CD4-positive, alpha-beta T cell treated with Interleukin-4 for 1 hour (primary cell): Measurements from ENCODE around the gene TMEM239.
A peak's percentile ranks its signal among the peaks of the same experiment; 100 is the strongest.

Experiments
- DNase-seq, 2 donors: peaks; one replicate each; pipeline ENCODE4 v3.0.0-alpha.2; 2020 to 2022

Gene TMEM239

GRCh38 chr20:2851086-2851485 lies 34.9 kb downstream of the TMEM239 start:
- no peak for DNase-seq

- DNase-seq, result no peak
These were observed 42.4 kb downstream of the TMEM239 start for GRCh38 chr20:2858591-2858990.

GRCh38 chr20:2859330-2860121 lies 43.4 kb downstream of the TMEM239 start:
- no peak for DNase-seq

GRCh38 chr20:2864626-2865025 lies 48.5 kb downstream of the TMEM239 start:
- DNase-seq, result no peak

- no peak for DNase-seq
These were observed 48.9 kb downstream of the TMEM239 start for GRCh38 chr20:2865101-2865500.

- peak; percentile 35 to 57 for DNase-seq
These were observed 49.5 kb downstream of the TMEM239 start for GRCh38 chr20:2865630-2866029.

- DNase-seq, result peak in 1 of 2 donors; percentile 17
These were observed 50.1 kb downstream of the TMEM239 start for GRCh38 chr20:2866236-2866635.

GRCh38 chr20:2867081-2867864 lies 51.1 kb downstream of the TMEM239 start:
- no peak for DNase-seq
